BLaER1 treated with 17β-estradiol and CSF1 and Interleukin-3, amounts not matched to agents 10 nM and 100 nM (cell line): ENCODE measurements around the gene SIPA1L3.
"Not testable (repeated sequence)": the region's sequence is repeated elsewhere in the genome, so short reads cannot be mapped to it uniquely, and the experiment has no call there.

Experiments
- H3K27ac ChIP-seq, 11 experiments: shearing (Covaris generic); formaldehyde crosslinking; 2 replicates each; pipeline ENCODE4 v1.8.1; 2022
- H3K27me3 ChIP-seq, 11 experiments: shearing (Covaris generic); formaldehyde crosslinking; 2 replicates each; pipeline ENCODE4 v1.8.1; 2022
- H3K36me3 ChIP-seq, 11 experiments: shearing (Covaris generic); formaldehyde crosslinking; 2 replicates each; pipeline ENCODE4 v1.8.1; 2022
- H3K4me1 ChIP-seq, 10 experiments: shearing (Covaris generic); formaldehyde crosslinking; 2 replicates each; pipeline ENCODE4 v1.8.1; 2022
- H3K4me2 ChIP-seq, 11 experiments: shearing (Covaris generic); formaldehyde crosslinking; 2 replicates each; pipeline ENCODE4 v1.8.1; 2022
- H3K4me3 ChIP-seq, 10 experiments: shearing (Covaris generic); formaldehyde crosslinking; 2 replicates each; pipeline ENCODE4 v1.8.1; 2022
- H3K9ac ChIP-seq, 11 experiments: shearing (Covaris generic); formaldehyde crosslinking; 2 replicates each; pipeline ENCODE4 v1.8.1; 2022
- H3K9me3 ChIP-seq, 11 experiments: shearing (Covaris generic); formaldehyde crosslinking; replicated peaks in 1 of 11; 2 replicates each; pipeline ENCODE4 v1.8.1; 2022
- H4K20me1 ChIP-seq, 11 experiments: shearing (Covaris generic); formaldehyde crosslinking; 2 replicates each; pipeline ENCODE4 v1.8.1; 2022
- Cebpa-rat ChIP-seq, 11 experiments: shearing (Covaris generic); IDR thresholded peaks; 2 replicates each; pipeline ENCODE4 v1.8.1; 2022

Gene SIPA1L3

GRCh38 chr19:38022791-38023670 is 116.0 kb downstream of the SIPA1L3 start:
- Histone ChIP-seq H3K4me1 (peaks cover 80 to 87% (median 85%) of the 10 kb centered on the region in 10 experiments), H4K20me1 (no peaks in the 10 kb centered on the region), H3K27ac (peak overlapping the region in 10 of 11 experiments; percentile 57 to 88 (median 84); a peak in 19 of 22 replicates), H3K9me3 (no peaks in the 10 kb centered on the region), H3K4me3 (peak overlapping the region in 3 of 10 experiments; percentile 11 to 37 (median 27); a peak in 3 of 20 replicates), H3K27me3 (no peaks in the 10 kb centered on the region), H3K4me2 (peak overlapping the region; percentile 72 to 93 (median 84)), H3K36me3 (0 out of 22 replicates have a peak, but pooled peaks cover 0 to 3% (median 0%) of the 10 kb centered on the region in 11 experiments), H3K9ac (peak overlapping the region in 10 of 11 experiments; percentile 44 to 77 (median 67); a peak in 20 of 22 replicates)
- no peak for TF ChIP-seq Cebpa-rat (IDR thresholded peaks at IDR 0.05)

DNA sequence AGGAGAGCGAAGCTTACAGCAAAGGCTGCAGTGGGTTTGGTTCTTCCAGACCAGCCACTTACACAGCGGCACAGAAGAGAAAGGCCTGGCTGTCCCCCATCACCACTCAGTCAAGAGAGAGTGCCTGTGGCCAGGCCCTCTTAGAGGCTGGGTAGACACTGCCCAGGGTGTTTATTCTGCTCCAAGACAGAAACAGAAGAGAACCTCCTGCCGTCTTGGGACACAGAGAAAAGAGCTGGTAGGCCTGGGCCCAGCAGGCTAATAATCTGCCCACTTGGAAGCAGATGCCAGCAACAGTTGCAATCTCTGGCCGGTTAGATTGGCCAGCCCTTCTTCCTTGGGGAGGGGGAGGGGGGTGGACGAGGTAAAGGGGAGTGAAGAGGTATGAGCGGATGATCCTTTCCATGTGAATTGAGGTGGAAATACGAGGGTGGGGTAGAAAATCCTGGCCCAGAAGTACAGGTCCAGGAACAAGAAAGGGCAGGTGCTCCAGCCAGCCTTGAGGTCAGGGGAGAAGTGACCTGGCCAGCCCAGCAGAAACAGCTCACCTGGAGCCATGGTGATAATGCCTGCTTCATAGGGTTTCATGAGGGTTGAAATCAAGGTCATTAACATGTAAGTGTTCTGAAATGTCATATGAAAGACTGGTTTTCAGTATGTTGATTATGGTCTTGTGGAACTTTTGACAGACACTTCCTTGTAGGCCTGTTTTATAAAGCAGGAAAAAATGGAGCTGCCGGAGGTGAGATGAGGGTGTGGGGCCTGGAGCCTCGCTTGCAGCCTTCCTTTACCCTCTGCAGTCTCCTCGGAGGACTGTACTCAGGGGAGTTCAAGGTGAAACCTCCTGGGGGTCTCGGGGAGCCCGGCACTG is 116.9 kb downstream of the SIPA1L3 start:
- Histone ChIP-seq H3K9ac (peak overlapping the region in 10 of 11 experiments; percentile 3 to 77 (median 67); a peak in 18 of 22 replicates), H3K4me2 (peak overlapping the region; percentile 72 to 93 (median 84))

GRCh38 chr19:38024992-38025908 is 118.2 kb downstream of the SIPA1L3 start:
- Histone ChIP-seq H3K36me3 (peaks cover 0 to 9% (median 5%) of the 10 kb centered on the region in 11 experiments; a peak in 8 of 22 replicates), H3K4me2 (peak overlapping the region; percentile 72 to 93 (median 84)), H3K4me3 (no peak overlapping the region), H4K20me1 (no peaks in the 10 kb centered on the region), H3K27ac (peak overlapping the region in 9 of 11 experiments; percentile 75 to 88 (median 84); a peak in 16 of 22 replicates), H3K4me1 (peaks cover 68 to 85% (median 77%) of the 10 kb centered on the region in 10 experiments), H3K27me3 (no peaks in the 10 kb centered on the region), H3K9ac (peak overlapping the region in 5 of 11 experiments; percentile 19 to 76 (median 66); a peak in 5 of 22 replicates), H3K9me3 (no peaks in the 10 kb centered on the region)
- TF ChIP-seq Cebpa-rat (IDR thresholded peaks at IDR 0.05), result no peak

More for the DNA sequence above, 116.9 kb downstream of the SIPA1L3 start:
- Histone ChIP-seq H3K36me3 (0 out of 22 replicates have a peak, but pooled peaks cover 0 to 3% (median 0%) of the 10 kb centered on the region in 11 experiments), H3K4me1 (peaks cover 78 to 89% (median 84%) of the 10 kb centered on the region in 10 experiments), H3K4me3 (peak overlapping the region in 1 of 10 experiments; percentile 11; a peak in 1 of 20 replicates), H3K27ac (peak overlapping the region in 10 of 11 experiments; percentile 57 to 88 (median 84); a peak in 19 of 22 replicates), H4K20me1 (no peaks in the 10 kb centered on the region), H3K9me3 (no peaks in the 10 kb centered on the region), H3K27me3 (no peaks in the 10 kb centered on the region)
- TF ChIP-seq Cebpa-rat (IDR thresholded peaks at IDR 0.05), result no peak

- no peaks in the 10 kb centered on the region for H4K20me1 ChIP-seq
- H3K27ac ChIP-seq, result peak overlapping the region in 8 of 11 experiments; percentile 26 to 88 (median 66); a peak in 13 of 22 replicates
- H3K4me1 ChIP-seq, result peaks cover 62 to 79% (median 70%) of the 10 kb centered on the region in 10 experiments
- H3K36me3 ChIP-seq, result peaks cover 3 to 16% (median 7%) of the 10 kb centered on the region in 11 experiments; a peak in 17 of 22 replicates
- TF ChIP-seq Cebpa-rat (IDR thresholded peaks at IDR 0.05), result no peak
- H3K4me2 ChIP-seq, result peak overlapping the region; percentile 18 to 93 (median 84); a peak in 21 of 22 replicates
- peak overlapping the region in 2 of 11 experiments; percentile 20 to 41; a peak in 1 of 22 replicates for H3K9ac ChIP-seq
- peaks cover 0 to 4% (median 2%) of the 10 kb centered on the region in 11 experiments; a peak in 4 of 22 replicates for H3K9me3 ChIP-seq
- no peaks in the 10 kb centered on the region for H3K27me3 ChIP-seq
- no peak overlapping the region for H3K4me3 ChIP-seq
Observed at GRCh38 chr19:38025909-38026307, 118.9 kb downstream of the SIPA1L3 start.

DNA sequence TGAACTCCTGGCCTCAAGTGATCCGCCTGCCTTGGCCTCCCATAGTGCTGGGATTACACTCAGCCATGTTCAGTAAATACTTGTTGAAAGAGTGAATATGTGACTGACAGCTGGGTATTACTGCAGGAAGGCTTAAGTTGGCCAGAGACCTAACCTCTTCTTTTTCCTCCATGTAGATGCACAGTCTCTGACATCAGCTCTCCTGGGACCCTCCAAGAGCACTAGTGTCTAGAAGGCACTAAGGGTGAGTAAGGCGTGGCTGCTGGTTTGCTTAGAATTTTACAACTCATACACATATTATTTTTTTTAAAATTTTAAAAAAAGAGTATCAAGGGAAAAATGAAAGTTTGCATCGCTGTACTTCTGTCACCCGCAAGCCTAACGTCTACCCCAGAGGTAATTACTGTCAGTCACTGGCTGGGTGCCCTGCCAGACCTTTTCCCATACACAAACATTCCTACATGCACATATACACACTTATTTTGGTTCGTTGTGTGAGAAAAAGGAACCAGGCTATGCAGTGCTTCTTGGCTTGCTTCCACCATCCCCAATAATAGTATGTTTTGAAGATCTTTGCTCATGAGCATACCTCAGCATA is 122.0 kb downstream of the SIPA1L3 start:
- Histone ChIP-seq H3K27ac (peak overlapping the region in 3 of 11 experiments; percentile 15 to 46 (median 33); a peak in 4 of 22 replicates), H4K20me1 (no peaks in the 10 kb centered on the region; a peak in 1 of 22 replicates), H3K9ac (no peak overlapping the region; a peak in 1 of 22 replicates), H3K4me3 (no peak overlapping the region), H3K4me2 (peak overlapping the region; percentile 5 to 56 (median 30); a peak in 16 of 22 replicates), H3K9me3 (peaks cover 0 to 6% (median 3%) of the 10 kb centered on the region in 11 experiments; a peak in 4 of 22 replicates), H3K27me3 (no peaks in the 10 kb centered on the region), H3K36me3 (peaks cover 5 to 23% (median 8%) of the 10 kb centered on the region in 11 experiments; a peak in 17 of 22 replicates), H3K4me1 (peaks cover 55 to 77% (median 66%) of the 10 kb centered on the region in 10 experiments)
- no peak for TF ChIP-seq Cebpa-rat (IDR thresholded peaks at IDR 0.05)

DNA sequence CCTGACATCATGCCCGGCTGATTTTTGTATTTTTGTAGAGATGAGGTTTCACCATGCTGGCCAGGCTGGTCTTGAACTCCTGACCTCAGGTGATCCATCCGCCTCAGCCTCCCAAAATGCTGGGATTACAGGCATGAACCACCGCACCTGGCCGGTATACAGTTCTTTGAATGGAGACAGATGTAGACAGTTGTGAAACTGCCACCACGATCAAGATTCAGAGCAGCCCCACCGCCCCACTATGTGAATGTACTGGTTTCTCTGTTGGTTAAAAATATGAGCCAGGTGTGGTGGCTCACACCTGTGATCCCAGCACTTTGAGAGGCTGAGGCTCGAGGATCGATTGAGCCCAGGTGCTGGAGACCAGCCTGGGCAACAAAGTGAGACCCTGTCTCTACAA is 123.0 kb downstream of the SIPA1L3 start:
- not testable (repeated sequence) for H3K4me2 ChIP-seq, H3K9ac ChIP-seq, H3K27me3 ChIP-seq, H3K27ac ChIP-seq, H3K4me3 ChIP-seq, H3K9me3 ChIP-seq, H4K20me1 ChIP-seq
- peaks cover 55 to 77% (median 66%) of the 10 kb centered on the region in 10 experiments for H3K4me1 ChIP-seq
- H3K36me3 ChIP-seq, result peaks cover 5 to 23% (median 8%) of the 10 kb centered on the region in 11 experiments; a peak in 17 of 22 replicates
